HG02642 (cell line): ENCODE measurements around the gene RPL37A.

Experiments
- ATAC-seq: cut with Tn5 transposase; IDR thresholded peaks from one replicate; pipeline ENCODE4 v1.9.1; 2021; ENCODE audit warnings: mild to moderate bottlenecking; ENCODE audit not compliant: unreplicated experiment, poor library complexity

Gene RPL37A

GRCh38 chr2:216539791-216540241, 41.2 kb downstream of the RPL37A start:
- no peak for ATAC-seq

GRCh38 chr2:216540920-216541319, 42.3 kb downstream of the RPL37A start:
- ATAC-seq: no peak

GRCh38 chr2:216541505-216541904, 42.9 kb downstream of the RPL37A start:
- ATAC-seq: no peak

- no peak for ATAC-seq
Observed at GRCh38 chr2:216545359-216545758, 46.7 kb downstream of the RPL37A start.

- no peak for ATAC-seq
Observed at GRCh38 chr2:216546241-216546640, 47.6 kb downstream of the RPL37A start.

GRCh38 chr2:216546641-216547403, 48.2 kb downstream of the RPL37A start:
- no peak for ATAC-seq

GRCh38 chr2:216548901-216549331, 50.3 kb downstream of the RPL37A start:
- no peak for ATAC-seq

GRCh38 chr2:216549926-216550690, 51.5 kb downstream of the RPL37A start:
- no peak for ATAC-seq

GRCh38 chr2:216551234-216552068, 52.8 kb downstream of the RPL37A start:
- ATAC-seq: no peak

GRCh38 chr2:216553093-216553478, 54.4 kb downstream of the RPL37A start:
- ATAC-seq: no peak
